GM21447 (cell line): ENCODE measurements around the gene USP13.

ENCODE experiments used
- ATAC-seq: cut with Tn5 transposase; IDR thresholded peaks from one replicate; pipeline ENCODE4 v1.9.1; 2021; ENCODE audit not compliant: unreplicated experiment

Gene USP13

GRCh38 chr3:179837374-179837773 is 184.5 kb downstream of the USP13 start:
- ATAC-seq, result no peak
